ENCODE results near the gene CDK2AP2. TPM values are rescaled to one million over a fixed set of nuclear protein-coding genes. Genes with fewer than 3 reads are reported as not detected.

CDK2AP2 gene
- total and polyA plus RNA-seq, 2 of the 8 experiments (the other 6 are each of a cell fraction or from before 2014, with no cell fraction given), result 49.6 to 65.1 TPM

DNA sequence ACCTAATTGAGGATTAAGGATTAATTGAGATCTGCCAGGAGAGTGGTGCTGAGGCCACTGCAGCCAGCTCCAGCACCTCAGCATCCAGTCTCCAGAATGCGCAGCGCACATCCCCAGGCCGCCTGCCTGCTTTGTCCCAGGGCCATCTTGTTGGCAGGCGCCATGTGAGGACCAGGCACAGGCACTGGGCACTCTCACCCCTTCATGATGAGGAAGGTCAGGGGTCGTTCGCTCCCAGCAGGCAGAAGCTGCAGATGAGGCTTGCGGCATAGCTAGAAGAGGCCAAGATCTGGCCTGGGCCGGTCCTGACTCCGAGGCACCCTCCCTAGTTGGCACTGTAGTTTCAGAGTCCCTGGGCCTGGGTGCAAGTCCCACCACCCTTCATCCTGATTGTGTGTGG, 8.8 kb upstream of the CDK2AP2 start (continued):
- TF ChIP-seq, protein P1, sequence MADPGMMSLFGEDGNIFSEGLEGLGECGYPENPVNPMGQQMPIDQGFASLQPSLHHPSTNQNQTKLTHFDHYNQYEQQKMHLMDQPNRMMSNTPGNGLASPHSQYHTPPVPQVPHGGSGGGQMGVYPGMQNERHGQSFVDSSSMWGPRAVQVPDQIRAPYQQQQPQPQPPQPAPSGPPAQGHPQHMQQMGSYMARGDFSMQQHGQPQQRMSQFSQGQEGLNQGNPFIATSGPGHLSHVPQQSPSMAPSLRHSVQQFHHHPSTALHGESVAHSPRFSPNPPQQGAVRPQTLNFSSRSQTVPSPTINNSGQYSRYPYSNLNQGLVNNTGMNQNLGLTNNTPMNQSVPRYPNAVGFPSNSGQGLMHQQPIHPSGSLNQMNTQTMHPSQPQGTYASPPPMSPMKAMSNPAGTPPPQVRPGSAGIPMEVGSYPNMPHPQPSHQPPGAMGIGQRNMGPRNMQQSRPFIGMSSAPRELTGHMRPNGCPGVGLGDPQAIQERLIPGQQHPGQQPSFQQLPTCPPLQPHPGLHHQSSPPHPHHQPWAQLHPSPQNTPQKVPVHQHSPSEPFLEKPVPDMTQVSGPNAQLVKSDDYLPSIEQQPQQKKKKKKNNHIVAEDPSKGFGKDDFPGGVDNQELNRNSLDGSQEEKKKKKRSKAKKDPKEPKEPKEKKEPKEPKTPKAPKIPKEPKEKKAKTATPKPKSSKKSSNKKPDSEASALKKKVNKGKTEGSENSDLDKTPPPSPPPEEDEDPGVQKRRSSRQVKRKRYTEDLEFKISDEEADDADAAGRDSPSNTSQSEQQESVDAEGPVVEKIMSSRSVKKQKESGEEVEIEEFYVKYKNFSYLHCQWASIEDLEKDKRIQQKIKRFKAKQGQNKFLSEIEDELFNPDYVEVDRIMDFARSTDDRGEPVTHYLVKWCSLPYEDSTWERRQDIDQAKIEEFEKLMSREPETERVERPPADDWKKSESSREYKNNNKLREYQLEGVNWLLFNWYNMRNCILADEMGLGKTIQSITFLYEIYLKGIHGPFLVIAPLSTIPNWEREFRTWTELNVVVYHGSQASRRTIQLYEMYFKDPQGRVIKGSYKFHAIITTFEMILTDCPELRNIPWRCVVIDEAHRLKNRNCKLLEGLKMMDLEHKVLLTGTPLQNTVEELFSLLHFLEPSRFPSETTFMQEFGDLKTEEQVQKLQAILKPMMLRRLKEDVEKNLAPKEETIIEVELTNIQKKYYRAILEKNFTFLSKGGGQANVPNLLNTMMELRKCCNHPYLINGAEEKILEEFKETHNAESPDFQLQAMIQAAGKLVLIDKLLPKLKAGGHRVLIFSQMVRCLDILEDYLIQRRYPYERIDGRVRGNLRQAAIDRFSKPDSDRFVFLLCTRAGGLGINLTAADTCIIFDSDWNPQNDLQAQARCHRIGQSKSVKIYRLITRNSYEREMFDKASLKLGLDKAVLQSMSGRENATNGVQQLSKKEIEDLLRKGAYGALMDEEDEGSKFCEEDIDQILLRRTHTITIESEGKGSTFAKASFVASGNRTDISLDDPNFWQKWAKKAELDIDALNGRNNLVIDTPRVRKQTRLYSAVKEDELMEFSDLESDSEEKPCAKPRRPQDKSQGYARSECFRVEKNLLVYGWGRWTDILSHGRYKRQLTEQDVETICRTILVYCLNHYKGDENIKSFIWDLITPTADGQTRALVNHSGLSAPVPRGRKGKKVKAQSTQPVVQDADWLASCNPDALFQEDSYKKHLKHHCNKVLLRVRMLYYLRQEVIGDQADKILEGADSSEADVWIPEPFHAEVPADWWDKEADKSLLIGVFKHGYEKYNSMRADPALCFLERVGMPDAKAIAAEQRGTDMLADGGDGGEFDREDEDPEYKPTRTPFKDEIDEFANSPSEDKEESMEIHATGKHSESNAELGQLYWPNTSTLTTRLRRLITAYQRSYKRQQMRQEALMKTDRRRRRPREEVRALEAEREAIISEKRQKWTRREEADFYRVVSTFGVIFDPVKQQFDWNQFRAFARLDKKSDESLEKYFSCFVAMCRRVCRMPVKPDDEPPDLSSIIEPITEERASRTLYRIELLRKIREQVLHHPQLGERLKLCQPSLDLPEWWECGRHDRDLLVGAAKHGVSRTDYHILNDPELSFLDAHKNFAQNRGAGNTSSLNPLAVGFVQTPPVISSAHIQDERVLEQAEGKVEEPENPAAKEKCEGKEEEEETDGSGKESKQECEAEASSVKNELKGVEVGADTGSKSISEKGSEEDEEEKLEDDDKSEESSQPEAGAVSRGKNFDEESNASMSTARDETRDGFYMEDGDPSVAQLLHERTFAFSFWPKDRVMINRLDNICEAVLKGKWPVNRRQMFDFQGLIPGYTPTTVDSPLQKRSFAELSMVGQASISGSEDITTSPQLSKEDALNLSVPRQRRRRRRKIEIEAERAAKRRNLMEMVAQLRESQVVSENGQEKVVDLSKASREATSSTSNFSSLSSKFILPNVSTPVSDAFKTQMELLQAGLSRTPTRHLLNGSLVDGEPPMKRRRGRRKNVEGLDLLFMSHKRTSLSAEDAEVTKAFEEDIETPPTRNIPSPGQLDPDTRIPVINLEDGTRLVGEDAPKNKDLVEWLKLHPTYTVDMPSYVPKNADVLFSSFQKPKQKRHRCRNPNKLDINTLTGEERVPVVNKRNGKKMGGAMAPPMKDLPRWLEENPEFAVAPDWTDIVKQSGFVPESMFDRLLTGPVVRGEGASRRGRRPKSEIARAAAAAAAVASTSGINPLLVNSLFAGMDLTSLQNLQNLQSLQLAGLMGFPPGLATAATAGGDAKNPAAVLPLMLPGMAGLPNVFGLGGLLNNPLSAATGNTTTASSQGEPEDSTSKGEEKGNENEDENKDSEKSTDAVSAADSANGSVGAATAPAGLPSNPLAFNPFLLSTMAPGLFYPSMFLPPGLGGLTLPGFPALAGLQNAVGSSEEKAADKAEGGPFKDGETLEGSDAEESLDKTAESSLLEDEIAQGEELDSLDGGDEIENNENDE (IDR thresholded peaks at IDR 0.05; ENCODE audit: insufficient replicate concordance, low read length), result no peak
- TF ChIP-seq BCL11A (IDR thresholded peaks at IDR 0.05; ENCODE audit: low read depth in 2 of 2, low read length in 2 of 2) (no peak), ASH2L (IDR thresholded peaks at IDR 0.05; ENCODE audit: low read length) (no peak), TCF12 (IDR thresholded peaks at IDR 0.05; ENCODE audit: low read depth, low read length) (no peak), RFX5 (IDR thresholded peaks at IDR 0.05; ENCODE audit: borderline replicate concordance, low read depth, low read length) (no peak), TAF1 (IDR thresholded peaks at IDR 0.05; ENCODE audit: low read depth, low read length) (no peak), POLR2AphosphoS5 (IDR thresholded peaks at IDR 0.05; ENCODE audit: low read depth, low read length) (no peak), NRF1 (IDR thresholded peaks at IDR 0.05; ENCODE audit: low read depth, low read length) (no peak), SIRT6 (IDR thresholded peaks at IDR 0.05; ENCODE audit: low read length) (no peak)
- TF ChIP-seq, protein P2, sequence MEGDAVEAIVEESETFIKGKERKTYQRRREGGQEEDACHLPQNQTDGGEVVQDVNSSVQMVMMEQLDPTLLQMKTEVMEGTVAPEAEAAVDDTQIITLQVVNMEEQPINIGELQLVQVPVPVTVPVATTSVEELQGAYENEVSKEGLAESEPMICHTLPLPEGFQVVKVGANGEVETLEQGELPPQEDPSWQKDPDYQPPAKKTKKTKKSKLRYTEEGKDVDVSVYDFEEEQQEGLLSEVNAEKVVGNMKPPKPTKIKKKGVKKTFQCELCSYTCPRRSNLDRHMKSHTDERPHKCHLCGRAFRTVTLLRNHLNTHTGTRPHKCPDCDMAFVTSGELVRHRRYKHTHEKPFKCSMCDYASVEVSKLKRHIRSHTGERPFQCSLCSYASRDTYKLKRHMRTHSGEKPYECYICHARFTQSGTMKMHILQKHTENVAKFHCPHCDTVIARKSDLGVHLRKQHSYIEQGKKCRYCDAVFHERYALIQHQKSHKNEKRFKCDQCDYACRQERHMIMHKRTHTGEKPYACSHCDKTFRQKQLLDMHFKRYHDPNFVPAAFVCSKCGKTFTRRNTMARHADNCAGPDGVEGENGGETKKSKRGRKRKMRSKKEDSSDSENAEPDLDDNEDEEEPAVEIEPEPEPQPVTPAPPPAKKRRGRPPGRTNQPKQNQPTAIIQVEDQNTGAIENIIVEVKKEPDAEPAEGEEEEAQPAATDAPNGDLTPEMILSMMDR (IDR thresholded peaks at IDR 0.05; ENCODE audit: control extremely low read depth in 1 of 3, insufficient read depth in 1 of 3, low read depth in 1 of 3, low read length in 3 of 3), result no peak
